ENCODE measurements around the gene SCTR.

DNA sequence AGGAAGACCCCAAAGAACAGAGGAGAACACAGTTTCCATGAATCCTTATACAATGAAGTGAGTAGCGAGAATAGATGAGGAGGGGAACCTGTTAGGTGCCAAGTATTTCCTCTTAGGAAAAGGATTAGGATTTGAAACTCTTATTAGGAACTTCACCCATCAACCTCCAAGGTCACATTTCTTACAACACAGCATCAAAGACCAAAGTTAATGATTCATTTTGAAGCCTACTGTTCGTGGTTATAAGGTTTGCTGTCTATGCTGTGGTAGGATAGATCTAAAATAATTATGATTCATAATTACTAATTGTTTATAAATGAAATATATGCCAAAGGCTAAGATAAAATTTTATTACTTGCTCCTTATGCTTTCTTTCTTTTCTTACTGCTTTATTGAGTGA, 26.1 kb upstream of the SCTR start:
- TF ChIP-seq, protein P1, sequence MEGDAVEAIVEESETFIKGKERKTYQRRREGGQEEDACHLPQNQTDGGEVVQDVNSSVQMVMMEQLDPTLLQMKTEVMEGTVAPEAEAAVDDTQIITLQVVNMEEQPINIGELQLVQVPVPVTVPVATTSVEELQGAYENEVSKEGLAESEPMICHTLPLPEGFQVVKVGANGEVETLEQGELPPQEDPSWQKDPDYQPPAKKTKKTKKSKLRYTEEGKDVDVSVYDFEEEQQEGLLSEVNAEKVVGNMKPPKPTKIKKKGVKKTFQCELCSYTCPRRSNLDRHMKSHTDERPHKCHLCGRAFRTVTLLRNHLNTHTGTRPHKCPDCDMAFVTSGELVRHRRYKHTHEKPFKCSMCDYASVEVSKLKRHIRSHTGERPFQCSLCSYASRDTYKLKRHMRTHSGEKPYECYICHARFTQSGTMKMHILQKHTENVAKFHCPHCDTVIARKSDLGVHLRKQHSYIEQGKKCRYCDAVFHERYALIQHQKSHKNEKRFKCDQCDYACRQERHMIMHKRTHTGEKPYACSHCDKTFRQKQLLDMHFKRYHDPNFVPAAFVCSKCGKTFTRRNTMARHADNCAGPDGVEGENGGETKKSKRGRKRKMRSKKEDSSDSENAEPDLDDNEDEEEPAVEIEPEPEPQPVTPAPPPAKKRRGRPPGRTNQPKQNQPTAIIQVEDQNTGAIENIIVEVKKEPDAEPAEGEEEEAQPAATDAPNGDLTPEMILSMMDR (IDR thresholded peaks at IDR 0.05) = no peak
- TF ChIP-seq, protein P2, sequence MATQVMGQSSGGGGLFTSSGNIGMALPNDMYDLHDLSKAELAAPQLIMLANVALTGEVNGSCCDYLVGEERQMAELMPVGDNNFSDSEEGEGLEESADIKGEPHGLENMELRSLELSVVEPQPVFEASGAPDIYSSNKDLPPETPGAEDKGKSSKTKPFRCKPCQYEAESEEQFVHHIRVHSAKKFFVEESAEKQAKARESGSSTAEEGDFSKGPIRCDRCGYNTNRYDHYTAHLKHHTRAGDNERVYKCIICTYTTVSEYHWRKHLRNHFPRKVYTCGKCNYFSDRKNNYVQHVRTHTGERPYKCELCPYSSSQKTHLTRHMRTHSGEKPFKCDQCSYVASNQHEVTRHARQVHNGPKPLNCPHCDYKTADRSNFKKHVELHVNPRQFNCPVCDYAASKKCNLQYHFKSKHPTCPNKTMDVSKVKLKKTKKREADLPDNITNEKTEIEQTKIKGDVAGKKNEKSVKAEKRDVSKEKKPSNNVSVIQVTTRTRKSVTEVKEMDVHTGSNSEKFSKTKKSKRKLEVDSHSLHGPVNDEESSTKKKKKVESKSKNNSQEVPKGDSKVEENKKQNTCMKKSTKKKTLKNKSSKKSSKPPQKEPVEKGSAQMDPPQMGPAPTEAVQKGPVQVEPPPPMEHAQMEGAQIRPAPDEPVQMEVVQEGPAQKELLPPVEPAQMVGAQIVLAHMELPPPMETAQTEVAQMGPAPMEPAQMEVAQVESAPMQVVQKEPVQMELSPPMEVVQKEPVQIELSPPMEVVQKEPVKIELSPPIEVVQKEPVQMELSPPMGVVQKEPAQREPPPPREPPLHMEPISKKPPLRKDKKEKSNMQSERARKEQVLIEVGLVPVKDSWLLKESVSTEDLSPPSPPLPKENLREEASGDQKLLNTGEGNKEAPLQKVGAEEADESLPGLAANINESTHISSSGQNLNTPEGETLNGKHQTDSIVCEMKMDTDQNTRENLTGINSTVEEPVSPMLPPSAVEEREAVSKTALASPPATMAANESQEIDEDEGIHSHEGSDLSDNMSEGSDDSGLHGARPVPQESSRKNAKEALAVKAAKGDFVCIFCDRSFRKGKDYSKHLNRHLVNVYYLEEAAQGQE (IDR thresholded peaks at IDR 0.05; ENCODE audit: insufficient read depth in 1 of 2, low read depth in 2 of 2, low read length in 1 of 2) = no peak

Data from Panc1 (cell line).